Uterus (tissue), 2 donors: Measurements from ENCODE around the gene MAP3K5.

Experiments used
- CTCF ChIP-seq, 4 experiments: fragments of 200-600 bp in 2 of 4; fragments of 450-650 bp in 2 of 4; sonication (generic) in 2 of 4; IDR thresholded peaks; one replicate each; pipeline ENCODE4 v1.5.1; 2016 to 2019; ENCODE audit warnings: antibody characterized with exemption in 4 of 4, mild to moderate bottlenecking in 2 of 4, moderate library complexity in 1 of 4
- POLR2A ChIP-seq, 2 donors: fragments of 450-650 bp; IDR thresholded peaks; one replicate each; pipeline ENCODE4 v1.6.1; 2016; ENCODE audit warnings: antibody characterized with exemption in 2 of 2, mild to moderate bottlenecking in 1 of 2, moderate library complexity in 1 of 2

- TF ChIP-seq CTCF (IDR thresholded peaks at IDR 0.05) (no peak), POLR2A (IDR thresholded peaks at IDR 0.05) (no peak)
These were observed 136.8 kb downstream of the MAP3K5 start for GRCh38 chr6:136655239-136656014.
